BJ (cell line): ENCODE data around the gene GFRA1. TPM values are rescaled to one million over a fixed set of nuclear protein-coding genes. Genes with fewer than 3 reads are reported as not detected.

Experiments used
- CTCF ChIA-PET: fragments of 350-600 bp; formaldehyde crosslinking; extraction: SDS; loops from one replicate; lab custom pipeline; 2021; ENCODE audit warnings: antibody characterized with exemption, inconsistent platforms; lab: Yijun Ruan, JAX
- POLR2A ChIA-PET: fragments of 300-600 bp; sonication (Branson Sonifier 250); formaldehyde crosslinking; extraction: SDS; loops from one replicate; lab custom pipeline; 2021; ENCODE audit warnings: antibody characterized with exemption; lab: Charles Lee
- DNase-seq: peaks from one replicate; pipeline ENCODE4 v3.0.0-alpha.2; 2011; ENCODE audit warnings: low read depth
- H3K27me3 ChIP-seq: 2 replicates; pipeline ENCODE4 v1.6.0; 2011; ENCODE audit warnings: low read length; ENCODE audit not compliant: control insufficient read depth, insufficient read depth
- H3K36me3 ChIP-seq: 2 replicates; pipeline ENCODE4 v1.5.1; 2011; ENCODE audit warnings: low read length; ENCODE audit not compliant: control insufficient read depth, insufficient read depth
- H3K4me3 ChIP-seq: 2 replicates; pipeline ENCODE4 v1.5.1; 2011; ENCODE audit warnings: low read depth, mild to moderate bottlenecking, control low read depth, low read length
- CTCF ChIP-seq: IDR thresholded peaks from 2 replicates; pipeline ENCODE4 v1.5.1; 2011; ENCODE audit warnings: low read depth, mild to moderate bottlenecking, control low read depth, inconsistent platforms, low read length, moderate library complexity; ENCODE audit not compliant: insufficient read depth
- polyA plus RNA-seq: library from polyadenylated mRNA; depleted of rRNA; stranded (reverse); fragments of >200 nt; gene quantifications from 2 replicates; pipeline ENCODE4 v1.2.3, GENCODE V29; 2011

Gene GFRA1
- polyA plus RNA-seq, 1 experiment = 41.6 TPM

GRCh38 chr10:116183733-116184511, 89.1 kb downstream of the GFRA1 start:
- CTCF ChIA-PET = no interaction called here
- Histone ChIP-seq H3K4me3 (no peak overlapping the region), H3K27me3 (no peaks in the 10 kb centered on the region), H3K36me3 (no peaks in the 10 kb centered on the region)
- POLR2A ChIA-PET = no interaction called here
- DNase-seq = no peak
- TF ChIP-seq CTCF = no peak

GRCh38 chr10:116182426-116182825, 90.6 kb downstream of the GFRA1 start:
- Histone ChIP-seq H3K36me3 (no peaks in the 10 kb centered on the region), H3K27me3 (no peaks in the 10 kb centered on the region), H3K4me3 (no peak overlapping the region)
- ChIA-PET POLR2A (no interaction called here), CTCF (no interaction called here)
- DNase-seq = no peak
- TF ChIP-seq CTCF = no peak

GRCh38 chr10:116178086-116178605, 94.9 kb downstream of the GFRA1 start:
- Histone ChIP-seq H3K27me3 (no peaks in the 10 kb centered on the region), H3K36me3 (no peaks in the 10 kb centered on the region), H3K4me3 (no peak overlapping the region)
- no peak for DNase-seq
- TF ChIP-seq CTCF = no peak
- CTCF ChIA-PET = no interaction called here
- POLR2A ChIA-PET = no interaction called here

GRCh38 chr10:116175231-116175630, 97.8 kb downstream of the GFRA1 start:
- POLR2A ChIA-PET = no interaction called here
- no peak for DNase-seq
- H3K36me3 ChIP-seq = no peaks in the 10 kb centered on the region
- CTCF ChIA-PET = interaction anchor here (0.7 to 1.6 kb wide), 3 partner anchors 9 to 19 kb away, joined by 3 to 4 read pairs (median 3); no protein-coding TSS in a partner anchor
- no peak overlapping the region for H3K4me3 ChIP-seq
- H3K27me3 ChIP-seq = no peaks in the 10 kb centered on the region
- no peak for TF ChIP-seq CTCF

- no peak for TF ChIP-seq CTCF
- Histone ChIP-seq H3K36me3 (no peaks in the 10 kb centered on the region), H3K4me3 (no peak overlapping the region), H3K27me3 (no peaks in the 10 kb centered on the region)
- no peak for DNase-seq
- ChIA-PET POLR2A (no interaction called here), CTCF (no interaction called here)
Measured at GRCh38 chr10:116171505-116171904, 101.5 kb downstream of the GFRA1 start.
